NCI-H1105 treated with DMSO at 0.1 percent for 48 hours (cell line): ENCODE results near the gene CD101.

Experiments
- DNase-seq: peaks from one replicate; lab custom pipeline; 2025; lab: John Stamatoyannopoulos, UW

Gene CD101

DNA sequence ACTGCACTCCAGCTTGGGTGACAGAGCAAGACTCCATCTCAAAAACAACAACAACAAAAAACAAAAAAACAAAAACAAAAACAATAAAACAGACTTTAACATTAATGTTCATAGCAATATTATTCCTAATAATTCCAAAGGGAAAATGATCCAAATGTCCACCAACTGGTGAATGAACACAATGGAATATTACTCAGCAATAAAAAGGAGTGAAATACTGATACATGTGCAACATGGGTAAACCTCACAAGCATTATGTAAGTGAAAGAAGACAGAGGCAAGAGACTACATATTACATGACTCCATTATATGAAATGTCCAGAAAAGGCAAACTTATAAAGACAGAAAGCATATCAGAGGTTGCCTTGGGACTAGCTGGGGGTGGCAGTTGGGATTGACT, 52.5 kb downstream of the CD101 start:
- DNase-seq: no peak

DNA sequence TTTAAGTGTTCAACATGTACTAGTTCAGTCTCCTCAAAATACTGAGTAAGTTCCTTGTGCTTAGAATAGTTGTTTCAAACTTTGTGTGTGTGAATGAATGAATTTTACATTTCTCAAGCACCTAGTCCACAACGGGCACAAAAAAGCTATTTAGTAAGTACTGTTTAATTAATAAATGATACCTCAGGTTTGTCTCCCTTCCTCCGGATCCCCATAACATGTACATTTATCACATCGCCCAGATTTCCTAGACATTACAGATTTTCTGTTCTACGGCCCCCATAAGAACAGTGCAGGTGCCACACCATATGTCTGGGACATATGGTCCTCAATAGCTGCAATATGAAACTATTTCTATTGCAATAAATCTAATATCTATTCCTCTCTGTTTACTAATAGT, 57.2 kb downstream of the CD101 start:
- DNase-seq: peak; percentile 26

DNA sequence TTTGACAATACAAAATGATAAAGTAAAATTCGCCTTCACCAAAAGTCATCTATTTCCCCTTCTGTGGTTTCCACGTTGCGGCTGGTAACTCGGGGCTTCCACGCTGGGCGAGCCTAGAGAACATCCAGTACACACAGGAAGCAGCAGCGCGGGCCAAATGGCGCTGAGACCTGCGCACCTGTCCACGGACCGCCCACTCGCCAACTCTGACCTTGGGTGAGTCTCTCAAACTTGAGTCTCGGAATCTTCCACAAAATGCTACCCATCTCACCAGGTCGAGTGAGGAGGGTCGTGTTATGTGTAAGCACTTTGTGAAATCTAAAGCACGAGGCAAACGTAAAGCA, 57.7 kb downstream of the CD101 start:
- peak; percentile 82 for DNase-seq

DNA sequence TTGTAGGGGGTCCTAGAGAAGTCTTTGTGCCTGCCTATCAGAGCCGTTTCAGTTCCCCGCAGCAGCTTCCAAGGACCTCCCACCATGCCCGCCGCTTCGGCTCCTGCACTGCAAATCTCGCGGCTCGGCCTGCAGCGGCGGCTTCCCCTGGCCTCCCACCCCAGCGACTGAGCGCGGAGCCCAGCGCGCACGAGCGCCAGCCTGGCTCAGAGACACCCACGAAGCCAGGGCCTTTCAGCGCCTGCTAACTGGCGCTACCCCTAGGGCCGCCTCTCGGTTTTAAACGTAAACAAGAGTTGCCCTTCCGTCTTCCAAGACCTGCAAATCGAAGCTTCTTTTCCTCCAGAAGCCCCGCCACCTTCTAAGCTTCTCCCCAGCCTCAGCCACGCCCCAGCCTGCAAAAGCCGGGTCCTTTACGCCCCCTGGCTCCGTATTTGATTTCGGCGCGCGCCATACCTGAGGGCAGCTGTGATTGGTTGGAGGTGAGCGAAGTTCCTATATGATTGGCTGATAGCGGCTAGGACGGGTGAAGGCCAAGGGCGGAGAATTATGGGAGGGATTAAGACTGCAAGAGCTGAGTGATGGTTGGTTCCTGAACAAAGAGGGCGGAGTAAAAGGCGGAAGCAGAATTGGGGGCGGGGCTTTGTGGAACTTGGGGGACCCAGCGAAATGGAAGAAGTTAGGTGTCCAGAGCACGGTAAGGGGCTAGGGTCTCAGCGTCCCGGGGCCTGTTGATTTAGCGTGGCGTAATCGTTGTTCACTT, 58.3 kb downstream of the CD101 start, which contains the start of gene TTF2:
Gene TTF2 (plus strand): TSS at position 649 of the 763 bp plus-strand sequence. CDS start 21 bp downstream, at position 670.
- DNase-seq: peak; percentile 100

DNA sequence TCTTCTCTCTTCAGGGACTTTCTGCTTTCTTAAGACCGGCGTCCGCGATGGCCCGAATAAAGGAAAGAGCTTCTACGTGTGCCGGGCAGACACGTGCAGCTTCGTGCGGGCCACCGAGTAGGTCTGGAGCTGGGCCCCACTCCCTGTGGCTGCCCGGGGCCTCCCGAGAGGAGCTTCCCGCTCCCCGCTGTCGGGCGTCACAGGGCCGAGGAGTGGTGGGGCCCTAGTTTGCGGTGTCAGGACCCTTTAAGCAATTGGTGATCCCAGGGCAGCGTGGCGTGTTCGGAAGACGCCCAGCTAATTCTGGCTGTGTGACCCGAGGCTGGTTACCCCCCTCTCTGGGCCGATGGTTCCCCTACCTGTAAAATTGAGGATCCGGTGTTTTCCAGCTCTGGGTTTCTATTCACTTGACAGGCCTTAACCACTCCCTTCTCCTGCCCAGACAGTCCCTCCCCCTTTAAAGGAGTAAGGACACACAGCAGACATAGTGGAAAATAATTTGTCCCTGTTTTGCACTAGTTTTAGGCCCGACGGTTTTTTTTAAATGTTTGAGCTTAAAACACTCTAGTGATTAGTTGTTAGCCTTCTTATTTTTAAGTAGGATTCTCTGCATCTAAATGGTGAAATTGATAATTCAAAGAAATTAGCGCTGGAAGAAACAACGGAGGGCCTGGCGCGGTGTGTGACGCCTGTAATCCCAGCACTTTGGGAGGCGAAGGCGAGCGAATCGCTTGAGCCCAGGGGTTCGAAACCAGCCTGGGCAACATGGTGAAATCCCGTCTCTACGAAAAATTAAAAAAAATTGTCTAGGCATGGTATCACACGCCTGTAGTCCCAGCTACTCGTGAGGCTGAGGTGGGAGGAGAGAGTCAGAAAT, 59.1 kb downstream of the CD101 start:
- no peak for DNase-seq

DNA sequence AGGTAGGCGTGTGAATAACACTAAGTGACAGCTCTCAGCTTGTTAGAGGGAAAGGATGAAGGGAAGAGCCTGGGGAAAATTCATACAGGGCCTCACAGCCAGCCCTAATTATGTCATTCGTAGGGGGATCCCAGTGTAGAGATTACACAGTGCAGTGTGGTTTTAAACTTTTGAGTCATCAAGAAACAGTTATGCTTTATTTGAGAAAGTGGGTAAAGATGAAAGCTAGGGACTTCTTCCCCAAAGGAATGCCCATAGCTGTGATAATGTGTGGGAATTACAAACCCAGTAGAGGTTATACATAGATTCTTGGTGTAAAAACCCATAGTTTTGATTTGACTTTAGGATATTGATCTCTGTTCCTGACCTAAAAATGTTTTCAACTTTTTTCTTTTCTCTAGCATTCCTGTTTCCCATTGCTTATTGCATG, 60.4 kb downstream of the CD101 start:
- DNase-seq: no peak

DNA sequence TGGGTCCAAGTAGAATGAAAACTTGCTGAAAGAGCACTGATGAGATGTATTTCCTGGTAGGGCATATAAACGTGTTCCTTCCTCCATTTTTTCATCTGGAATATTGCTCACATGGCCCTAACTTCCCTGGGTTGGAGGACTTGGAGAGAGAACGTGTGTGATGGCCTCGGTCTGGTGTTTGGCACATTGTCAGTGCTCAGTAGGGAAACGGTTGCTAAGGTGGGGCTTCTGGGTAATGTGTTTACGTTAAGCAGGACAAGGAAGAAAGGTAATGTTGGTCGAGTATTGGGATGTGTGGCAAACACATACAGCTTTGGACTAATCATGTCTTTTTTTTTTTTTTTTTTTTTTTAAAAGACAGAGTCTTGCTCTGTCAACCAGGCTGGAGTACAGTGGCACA, 64.8 kb downstream of the CD101 start:
- no peak for DNase-seq

DNA sequence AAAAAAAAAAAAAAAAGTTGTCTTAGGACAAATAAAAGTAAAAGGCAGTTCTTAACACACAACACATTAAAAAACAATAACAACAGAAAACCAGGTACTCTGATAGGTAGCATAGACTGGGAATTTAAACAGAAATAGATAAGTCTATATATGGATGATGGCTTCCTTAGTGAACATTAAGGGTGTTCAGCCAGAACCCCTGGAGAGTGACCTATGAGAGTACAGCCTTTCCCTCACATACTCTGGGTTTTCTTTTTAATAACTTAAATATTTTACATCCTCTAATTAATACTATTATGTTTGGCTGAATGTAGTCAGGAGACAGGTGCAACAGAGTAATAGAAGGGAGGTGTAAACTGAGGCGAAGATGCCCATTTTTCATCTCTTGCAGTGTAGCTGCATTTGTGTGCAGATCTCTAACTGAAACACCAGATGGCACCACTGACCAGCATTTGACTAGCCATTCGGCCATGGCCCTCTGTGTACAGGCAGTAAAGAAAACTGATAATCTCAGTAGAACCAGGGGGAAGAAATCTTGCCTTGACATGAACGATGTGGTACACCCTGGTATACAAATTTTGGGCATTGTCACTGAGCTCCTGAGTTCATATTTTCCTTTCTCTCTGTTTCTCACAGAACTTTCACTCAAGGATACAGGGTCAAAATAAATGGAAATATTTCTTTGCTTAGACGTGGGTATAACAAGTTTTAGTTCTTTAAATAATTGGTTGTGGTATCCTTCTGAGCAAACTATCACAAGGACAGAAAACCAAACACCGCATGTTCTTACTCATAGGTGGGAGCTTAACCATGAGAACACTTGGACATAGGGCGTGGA, 66.2 kb downstream of the CD101 start:
- DNase-seq: peak; percentile 48

DNA sequence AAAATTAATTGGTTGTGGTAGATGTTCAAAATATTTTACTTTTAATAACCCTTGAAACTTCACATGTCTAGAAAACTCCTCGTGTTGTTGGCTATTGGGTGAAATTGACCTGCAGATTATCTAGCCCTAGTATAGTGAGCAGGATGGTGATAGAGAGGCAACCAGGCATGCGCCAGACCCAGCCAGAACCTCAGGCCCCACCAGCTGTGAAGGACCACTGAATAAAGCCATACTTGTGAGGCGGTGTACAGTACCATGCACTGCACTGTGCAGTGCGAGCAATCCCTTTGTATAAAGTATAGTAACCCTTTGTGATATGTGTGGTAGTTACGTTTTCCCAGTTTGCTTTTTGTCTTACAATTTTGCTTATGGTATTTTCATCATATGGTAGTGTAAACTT, 67.0 kb downstream of the CD101 start:
- no peak for DNase-seq

DNA sequence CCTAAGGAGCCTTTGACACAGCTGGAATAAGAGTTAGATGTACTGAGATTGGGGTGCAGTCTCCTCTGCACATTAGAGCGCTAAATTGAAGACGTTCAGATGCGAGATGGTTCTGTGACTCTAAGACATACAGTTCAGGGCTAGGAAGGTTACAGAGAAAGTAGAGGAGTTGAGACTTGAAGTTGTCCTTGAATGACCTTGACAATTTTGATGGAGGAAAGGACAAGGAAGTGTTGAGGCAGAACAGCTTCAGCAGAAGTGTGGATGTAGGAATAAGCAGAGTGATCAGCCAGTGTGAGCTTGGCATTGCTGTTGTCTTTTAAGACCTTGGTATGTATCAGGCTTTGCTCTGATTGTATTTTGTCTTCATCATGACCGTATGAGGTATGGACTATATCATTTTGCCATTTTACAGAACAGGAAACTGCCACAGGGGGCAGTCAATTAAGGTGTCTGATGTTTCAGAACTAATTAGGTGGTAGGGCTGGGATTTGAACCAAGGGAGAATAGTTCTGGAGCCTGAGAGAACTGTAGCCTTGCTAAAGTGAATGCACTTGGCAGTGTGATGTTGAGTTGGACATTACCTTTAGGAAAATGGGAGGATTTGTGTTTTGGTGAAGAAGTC, 67.8 kb downstream of the CD101 start:
- no peak for DNase-seq

DNA sequence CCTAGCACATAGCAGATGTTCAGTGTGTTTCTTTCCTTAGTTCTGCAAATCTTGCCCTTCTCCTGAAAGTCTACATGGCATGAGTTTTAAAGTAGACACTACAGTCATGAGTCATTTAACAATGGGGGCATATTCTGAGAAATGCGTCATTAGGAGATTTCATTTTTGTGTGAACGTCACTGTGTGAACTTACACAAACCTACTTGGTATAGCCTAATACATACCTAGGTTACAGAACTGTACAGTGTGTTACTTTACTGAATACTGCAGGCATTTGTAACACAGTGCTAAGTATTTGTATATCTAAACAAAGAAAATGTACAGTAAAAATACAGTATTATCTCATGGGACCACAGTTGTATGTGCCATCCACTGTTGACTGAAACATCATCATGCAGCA, 68.6 kb downstream of the CD101 start:
- no peak for DNase-seq

DNA sequence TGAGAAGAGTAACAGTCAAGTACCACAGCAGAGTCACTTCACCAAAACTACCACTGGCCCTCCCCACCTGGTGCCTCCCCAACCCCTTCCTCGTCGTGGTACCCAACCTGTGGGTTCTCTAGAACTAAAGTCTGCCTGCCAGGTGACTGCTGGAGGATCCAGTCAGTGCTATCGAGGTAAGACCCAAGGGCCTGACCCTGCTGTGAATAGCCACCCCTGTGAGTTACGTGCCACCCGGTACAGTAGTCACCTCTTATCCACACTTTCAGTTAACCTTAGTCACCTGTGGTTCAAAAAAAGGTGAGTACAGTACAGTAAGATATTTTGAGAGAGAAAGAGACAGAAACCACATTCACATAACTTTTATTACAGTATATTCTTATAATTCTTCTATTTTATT, 75.1 kb downstream of the CD101 start:
- no peak for DNase-seq

DNA sequence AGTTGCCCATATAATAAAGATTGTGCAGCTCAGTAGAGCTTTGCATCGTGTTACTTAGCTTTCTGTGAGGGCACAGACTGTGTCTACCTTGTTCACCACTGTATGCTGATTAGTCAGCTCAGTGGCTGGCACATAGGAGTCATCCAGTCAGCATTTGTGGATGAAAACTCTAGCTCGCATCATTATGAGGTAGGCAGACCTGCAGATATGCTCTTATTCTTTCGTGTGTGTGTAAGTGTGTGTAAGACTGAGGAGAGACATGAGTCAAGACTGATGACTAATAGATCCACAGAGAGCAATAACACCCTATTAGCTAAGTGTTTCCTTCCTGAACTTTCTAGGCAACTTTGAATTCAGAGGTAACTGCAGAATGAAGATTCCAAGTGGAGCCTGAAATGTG, 75.7 kb downstream of the CD101 start:
- DNase-seq: no peak

DNA sequence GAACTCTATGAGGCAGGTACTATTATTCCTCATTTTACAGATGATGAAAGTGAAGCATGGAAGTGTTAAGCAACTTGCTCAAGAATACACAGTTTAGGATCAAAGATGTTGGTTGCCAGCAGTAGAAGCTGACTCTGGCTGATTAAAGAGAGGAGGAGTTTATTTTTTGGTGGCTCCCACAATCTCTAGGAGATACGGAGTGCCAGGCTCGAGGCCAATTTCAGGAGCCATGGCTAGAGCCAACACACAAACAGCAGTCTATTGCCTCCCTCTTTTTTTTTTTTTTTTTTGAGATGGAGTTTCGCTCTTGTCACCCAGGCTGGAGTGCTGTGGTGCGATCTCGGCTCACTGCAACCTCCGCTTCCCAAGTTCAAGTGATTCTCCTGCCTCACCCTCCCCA, 78.2 kb downstream of the CD101 start:
- no peak for DNase-seq

DNA sequence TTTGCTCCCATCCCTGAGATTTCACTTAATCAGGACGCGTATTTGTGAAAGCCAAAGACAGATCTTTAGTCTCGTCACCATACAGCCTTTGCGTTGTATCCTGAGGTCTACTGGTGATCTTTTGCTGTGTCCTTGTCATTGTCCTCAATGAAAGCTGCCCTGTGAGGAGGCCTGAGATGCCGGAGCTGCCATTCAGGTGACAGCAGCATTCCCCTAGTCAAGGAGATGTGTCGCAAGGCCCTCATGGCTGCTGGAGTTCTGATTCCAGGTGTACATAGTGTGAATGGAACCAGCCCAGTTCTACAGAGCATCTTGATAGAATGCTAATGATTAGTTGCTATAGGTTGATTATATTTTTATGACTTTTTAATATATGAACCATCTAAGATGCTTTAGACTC, 82.7 kb downstream of the CD101 start:
- DNase-seq: no peak
